Panc1 (cell line): ENCODE data around the gene KRT77. TPM values are rescaled to one million over a fixed set of nuclear protein-coding genes. Genes with fewer than 3 reads are reported as not detected.

Experiments used
- ATAC-seq: fragments of 200-7000 bp; cut with Tn5 transposase; 2 replicates; pipeline ENCODE4 v1.9.1; 2020; ENCODE audit warnings: mild to moderate bottlenecking, moderate library complexity
- BruUV-seq: library from RNA; stranded (reverse); fragments of 400-500 nt; replicated peaks from 2 replicates; lab custom pipeline; 2021; lab: Mats Ljungman, UMichigan
- CTCF ChIA-PET: fragments of 300-600 bp; sonication (Branson Sonifier 250); formaldehyde crosslinking; loops from one replicate; lab custom pipeline; 2022; ENCODE audit warnings: antibody characterized with exemption; lab: Charles Lee
- POLR2A ChIA-PET: fragments of 300-600 bp; sonication (Branson Sonifier 250); formaldehyde crosslinking; loops from one replicate; lab custom pipeline; 2022; ENCODE audit warnings: antibody characterized with exemption; lab: Charles Lee
- DNase-seq: peaks from one replicate; pipeline ENCODE4 v3.0.0-alpha.2; 2010; ENCODE audit warnings: low read depth, low spot score
- H3K27ac ChIP-seq: 2 replicates; pipeline ENCODE4 v1.5.1; 2011; ENCODE audit warnings: mild to moderate bottlenecking, low read length, inconsistent platforms
- H3K27me3 ChIP-seq: fragments of 200-500 bp; sonication (Bioruptor generic); 2 replicates; pipeline ENCODE4 v1.6.0; 2014; ENCODE audit warnings: low read length, inconsistent platforms; ENCODE audit not compliant: control insufficient read depth, insufficient read depth
- H3K36me3 ChIP-seq: fragments of 200-500 bp; sonication (Bioruptor generic); 2 replicates; pipeline ENCODE4 v1.5.1; 2014; ENCODE audit warnings: inconsistent platforms, mild to moderate bottlenecking, low read length, moderate library complexity; ENCODE audit not compliant: control insufficient read depth, insufficient read depth
- H3K4me1 ChIP-seq: 2 replicates; pipeline ENCODE4 v1.5.1; 2011; ENCODE audit warnings: inconsistent platforms, mild to moderate bottlenecking, low read length, moderate library complexity; ENCODE audit not compliant: control insufficient read depth, insufficient read depth
- H3K4me3 ChIP-seq, 2 experiments: 2 replicates each; pipeline ENCODE4 v1.5.1; 2011 to 2012; ENCODE audit warnings: low read depth in 2 of 2, low read length in 2 of 2, mild to moderate bottlenecking in 2 of 2, inconsistent platforms in 1 of 2, moderate library complexity in 1 of 2
- H3K9me3 ChIP-seq: fragments of 200-500 bp; sonication (Bioruptor generic); 2 replicates; pipeline ENCODE4 v1.5.1; 2014; ENCODE audit warnings: low read depth, mild to moderate bottlenecking, inconsistent platforms, low read length, moderate library complexity; ENCODE audit not compliant: control insufficient read depth, insufficient read depth
- POLR2AphosphoS5 ChIP-seq: IDR thresholded peaks from 2 replicates; pipeline ENCODE4 v1.6.1; 2012; ENCODE audit warnings: mild to moderate bottlenecking, low read depth, low read length, moderate library complexity
- SIN3A ChIP-seq: IDR thresholded peaks from 2 replicates; pipeline ENCODE4 v1.6.1; 2012; ENCODE audit warnings: low read depth, mild to moderate bottlenecking, low read length, moderate library complexity, borderline replicate concordance; ENCODE audit not compliant: insufficient read depth
- TCF7L2 ChIP-seq: IDR thresholded peaks from 2 replicates; pipeline ENCODE4 v1.6.1; 2011; ENCODE audit warnings: mild to moderate bottlenecking, low read depth, low read length, inconsistent platforms
- in situ Hi-C: cut with HindIII; loops from 2 replicates; pipeline ENCODE4 v1.10.0; 2016; ENCODE audit warnings: low sequenced_read_pairs, low pct_unique_long_range_greater_than_20kb
- intact Hi-C: fragments of 100-400 bp; cut with micrococcal nuclease; formaldehyde crosslinking; loops from one replicate; pipeline ENCODE4 v1.10.0; 2022; ENCODE audit not compliant: unreplicated experiment
- total RNA-seq: library from RNA; stranded (reverse); gene quantifications from one replicate; pipeline ENCODE4 v1.2.1, GENCODE V29; 2021; ENCODE audit not compliant: unreplicated experiment
- TF ChIP-seq, protein P1 (sequence below): fragments of 450-650 bp; IDR thresholded peaks from 2 replicates; pipeline ENCODE4 v1.5.1; 2017; ENCODE audit warnings: mild to moderate bottlenecking
- TF ChIP-seq, protein P2 (sequence below), 2 experiments: IDR thresholded peaks; 2 replicates each; pipeline ENCODE4 v1.6.1; 2011 to 2012; ENCODE audit warnings: low read depth in 2 of 2, control low read depth in 1 of 2, low read length in 1 of 2, mild to moderate bottlenecking in 1 of 2, moderate library complexity in 1 of 2; ENCODE audit not compliant: insufficient read depth in 1 of 2

The KRT77 gene
- total RNA-seq, 1 experiment from 2014 or later = not detected

DNA sequence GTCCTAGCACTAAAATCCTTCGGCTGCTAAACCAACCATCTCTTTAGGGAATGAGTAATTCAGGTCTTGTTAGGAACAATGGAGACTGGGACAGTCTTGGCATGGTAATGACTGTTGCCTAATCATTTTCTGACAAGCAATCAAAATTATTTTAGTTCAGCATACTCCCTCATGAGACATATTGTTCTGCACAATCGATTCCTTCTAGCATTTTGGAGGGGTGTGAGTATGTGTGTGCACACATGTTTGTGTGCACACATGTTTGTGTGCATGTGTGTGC lies 21.0 kb downstream of the KRT77 start:
- ATAC-seq = no peak
- BruUV-seq = no TSS peak
- POLR2A ChIA-PET = no interaction called here
- intact Hi-C loops (no loop called here), in situ Hi-C loops (no loop called here)
- no peak for TF ChIP-seq SIN3A
- TF ChIP-seq, protein P1, sequence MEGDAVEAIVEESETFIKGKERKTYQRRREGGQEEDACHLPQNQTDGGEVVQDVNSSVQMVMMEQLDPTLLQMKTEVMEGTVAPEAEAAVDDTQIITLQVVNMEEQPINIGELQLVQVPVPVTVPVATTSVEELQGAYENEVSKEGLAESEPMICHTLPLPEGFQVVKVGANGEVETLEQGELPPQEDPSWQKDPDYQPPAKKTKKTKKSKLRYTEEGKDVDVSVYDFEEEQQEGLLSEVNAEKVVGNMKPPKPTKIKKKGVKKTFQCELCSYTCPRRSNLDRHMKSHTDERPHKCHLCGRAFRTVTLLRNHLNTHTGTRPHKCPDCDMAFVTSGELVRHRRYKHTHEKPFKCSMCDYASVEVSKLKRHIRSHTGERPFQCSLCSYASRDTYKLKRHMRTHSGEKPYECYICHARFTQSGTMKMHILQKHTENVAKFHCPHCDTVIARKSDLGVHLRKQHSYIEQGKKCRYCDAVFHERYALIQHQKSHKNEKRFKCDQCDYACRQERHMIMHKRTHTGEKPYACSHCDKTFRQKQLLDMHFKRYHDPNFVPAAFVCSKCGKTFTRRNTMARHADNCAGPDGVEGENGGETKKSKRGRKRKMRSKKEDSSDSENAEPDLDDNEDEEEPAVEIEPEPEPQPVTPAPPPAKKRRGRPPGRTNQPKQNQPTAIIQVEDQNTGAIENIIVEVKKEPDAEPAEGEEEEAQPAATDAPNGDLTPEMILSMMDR = no peak
- no peak for TF ChIP-seq POLR2AphosphoS5
- TF ChIP-seq, protein P2, sequence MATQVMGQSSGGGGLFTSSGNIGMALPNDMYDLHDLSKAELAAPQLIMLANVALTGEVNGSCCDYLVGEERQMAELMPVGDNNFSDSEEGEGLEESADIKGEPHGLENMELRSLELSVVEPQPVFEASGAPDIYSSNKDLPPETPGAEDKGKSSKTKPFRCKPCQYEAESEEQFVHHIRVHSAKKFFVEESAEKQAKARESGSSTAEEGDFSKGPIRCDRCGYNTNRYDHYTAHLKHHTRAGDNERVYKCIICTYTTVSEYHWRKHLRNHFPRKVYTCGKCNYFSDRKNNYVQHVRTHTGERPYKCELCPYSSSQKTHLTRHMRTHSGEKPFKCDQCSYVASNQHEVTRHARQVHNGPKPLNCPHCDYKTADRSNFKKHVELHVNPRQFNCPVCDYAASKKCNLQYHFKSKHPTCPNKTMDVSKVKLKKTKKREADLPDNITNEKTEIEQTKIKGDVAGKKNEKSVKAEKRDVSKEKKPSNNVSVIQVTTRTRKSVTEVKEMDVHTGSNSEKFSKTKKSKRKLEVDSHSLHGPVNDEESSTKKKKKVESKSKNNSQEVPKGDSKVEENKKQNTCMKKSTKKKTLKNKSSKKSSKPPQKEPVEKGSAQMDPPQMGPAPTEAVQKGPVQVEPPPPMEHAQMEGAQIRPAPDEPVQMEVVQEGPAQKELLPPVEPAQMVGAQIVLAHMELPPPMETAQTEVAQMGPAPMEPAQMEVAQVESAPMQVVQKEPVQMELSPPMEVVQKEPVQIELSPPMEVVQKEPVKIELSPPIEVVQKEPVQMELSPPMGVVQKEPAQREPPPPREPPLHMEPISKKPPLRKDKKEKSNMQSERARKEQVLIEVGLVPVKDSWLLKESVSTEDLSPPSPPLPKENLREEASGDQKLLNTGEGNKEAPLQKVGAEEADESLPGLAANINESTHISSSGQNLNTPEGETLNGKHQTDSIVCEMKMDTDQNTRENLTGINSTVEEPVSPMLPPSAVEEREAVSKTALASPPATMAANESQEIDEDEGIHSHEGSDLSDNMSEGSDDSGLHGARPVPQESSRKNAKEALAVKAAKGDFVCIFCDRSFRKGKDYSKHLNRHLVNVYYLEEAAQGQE (IDR thresholded peaks at IDR 0.05; ENCODE audit: insufficient read depth in 1 of 2, low read depth in 2 of 2, low read length in 1 of 2) = no peak
- TF ChIP-seq TCF7L2 = no peak
- no peak overlapping the region for H3K4me3 ChIP-seq
- H3K36me3 ChIP-seq = no peaks in the 10 kb centered on the region
- DNase-seq = no peak
- no peak overlapping the region for H3K27ac ChIP-seq
- H3K4me1 ChIP-seq = no peaks in the 10 kb centered on the region
- H3K9me3 ChIP-seq = no peaks in the 10 kb centered on the region
- H3K27me3 ChIP-seq = peaks cover 42% of the 10 kb centered on the region
- CTCF ChIA-PET = no interaction called here

DNA sequence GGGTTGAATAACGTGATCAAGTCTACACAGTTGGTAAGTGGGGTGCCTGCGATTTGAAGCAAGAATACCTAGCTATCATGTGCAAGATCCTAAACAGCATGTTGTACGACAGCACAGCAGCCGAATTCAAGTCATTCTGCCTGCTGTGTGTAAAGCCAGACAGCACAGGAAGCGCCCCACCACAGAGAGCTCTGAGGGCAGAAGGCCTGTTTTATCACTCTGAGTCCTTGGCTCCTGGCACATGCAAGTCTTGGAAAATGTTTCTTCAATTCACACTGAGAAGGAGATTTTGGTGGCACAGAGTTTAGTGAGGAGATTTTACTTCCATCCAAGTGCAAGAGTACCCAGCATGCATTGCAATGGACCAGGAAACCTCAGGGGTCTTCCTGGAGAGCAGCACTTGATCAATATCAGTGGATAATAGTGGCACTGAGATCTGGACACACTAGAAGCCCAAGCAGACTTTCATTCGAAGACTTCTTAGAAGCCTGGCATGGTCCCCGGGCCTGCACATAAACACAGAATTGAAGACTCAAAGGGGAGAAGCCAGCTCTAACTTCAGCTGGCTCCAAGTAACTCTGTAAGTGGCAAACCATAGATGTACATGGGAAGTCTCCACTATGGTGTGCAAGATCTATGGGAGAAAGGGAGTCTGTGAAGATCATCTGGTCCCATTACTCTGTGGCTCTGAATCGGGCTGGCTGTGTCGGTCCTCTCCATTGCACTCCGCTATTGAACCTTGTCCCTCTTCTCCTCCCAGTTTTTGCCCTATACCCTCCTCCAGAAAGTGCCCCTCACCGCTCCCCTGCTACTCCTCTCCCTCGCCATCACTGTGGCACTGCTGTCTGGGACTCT lies 21.6 kb downstream of the KRT77 start:
- intact Hi-C loops = no loop called here
- H3K27ac ChIP-seq = no peak overlapping the region
- no peaks in the 10 kb centered on the region for H3K9me3 ChIP-seq
- H3K27me3 ChIP-seq = peaks cover 43% of the 10 kb centered on the region
- CTCF ChIA-PET = no interaction called here
- no peaks in the 10 kb centered on the region for H3K36me3 ChIP-seq
- in situ Hi-C loops = no loop called here
- DNase-seq (no peak), ATAC-seq (no peak)
- no peak overlapping the region for H3K4me3 ChIP-seq
- no TSS peak for BruUV-seq
- POLR2A ChIA-PET = no interaction called here
- TF ChIP-seq, protein P2 (IDR thresholded peaks at IDR 0.05; ENCODE audit: insufficient read depth in 1 of 2, low read depth in 2 of 2, low read length in 1 of 2) = no peak
- TF ChIP-seq, protein P1 = no peak
- no peak for TF ChIP-seq POLR2AphosphoS5
- TF ChIP-seq SIN3A = no peak
- no peak for TF ChIP-seq TCF7L2
- H3K4me1 ChIP-seq = no peaks in the 10 kb centered on the region
